Astrocyte (in vitro differentiated cells and primary cell): ENCODE data around the gene AKR1C3. TPM values are rescaled to one million over a fixed set of nuclear protein-coding genes. Genes with fewer than 3 reads are reported as not detected.

Source experiments
- DNase-seq: peaks from one replicate; pipeline ENCODE4 v3.0.0-alpha.2; 2010; ENCODE audit warnings: low read depth
- FAIRE-seq: peaks from 2 replicates; lab custom pipeline; 2011; peaks lifted over from hg19 to GRCh38; lab: Jason Lieb, UNC
- H2AFZ ChIP-seq: 2 replicates; pipeline ENCODE4 v1.6.0; 2012; ENCODE audit warnings: low read depth, low read length, inconsistent platforms
- H3K27ac ChIP-seq: 2 replicates; pipeline ENCODE4 v1.5.1; 2011; ENCODE audit warnings: low read depth, low read length, inconsistent platforms
- H3K27me3 ChIP-seq: 2 replicates; pipeline ENCODE4 v1.6.0; 2011; ENCODE audit warnings: low read length, inconsistent platforms; ENCODE audit not compliant: insufficient read depth
- H3K36me3 ChIP-seq: 2 replicates; pipeline ENCODE4 v1.5.1; 2011; ENCODE audit warnings: low read length, inconsistent platforms; ENCODE audit not compliant: insufficient read depth
- H3K4me1 ChIP-seq: 2 replicates; pipeline ENCODE4 v1.5.1; 2011; ENCODE audit warnings: low read length, inconsistent platforms; ENCODE audit not compliant: insufficient read depth
- H3K4me2 ChIP-seq: 2 replicates; pipeline ENCODE4 v1.6.0; 2012; ENCODE audit warnings: low read length, inconsistent platforms
- H3K4me3 ChIP-seq: 2 replicates; pipeline ENCODE4 v1.5.1; 2011; ENCODE audit warnings: low read depth, mild to moderate bottlenecking, low read length, inconsistent platforms; ENCODE audit not compliant: insufficient read depth
- H3K79me2 ChIP-seq: 2 replicates; pipeline ENCODE4 v1.6.0; 2012; ENCODE audit warnings: mild to moderate bottlenecking, low read length, inconsistent platforms; ENCODE audit not compliant: insufficient read depth
- H3K9ac ChIP-seq: 2 replicates; pipeline ENCODE4 v1.6.0; 2012; ENCODE audit warnings: mild to moderate bottlenecking, low read length, inconsistent platforms
- H3K9me3 ChIP-seq: 2 replicates; pipeline ENCODE4 v1.5.1; 2012; ENCODE audit warnings: low read depth, mild to moderate bottlenecking, low read length, inconsistent platforms; ENCODE audit not compliant: insufficient read depth
- H4K20me1 ChIP-seq: 2 replicates; pipeline ENCODE4 v1.6.0; 2012; ENCODE audit warnings: low read length, inconsistent platforms; ENCODE audit not compliant: insufficient read depth
- H3K27ac Mint-ChIP-seq: one replicate; pipeline ENCODE4 v1.8.0; 2021; ENCODE audit warnings: mild to moderate bottlenecking, mixed read lengths; ENCODE audit not compliant: unreplicated experiment
- H3K27me3 Mint-ChIP-seq: one replicate; pipeline ENCODE4 v1.8.0; 2021; ENCODE audit warnings: low read depth, mixed read lengths; ENCODE audit not compliant: unreplicated experiment
- H3K36me3 Mint-ChIP-seq: one replicate; pipeline ENCODE4 v1.8.0; 2021; ENCODE audit warnings: low read depth, mixed read lengths; ENCODE audit not compliant: unreplicated experiment
- H3K4me1 Mint-ChIP-seq: one replicate; pipeline ENCODE4 v1.8.0; 2021; ENCODE audit warnings: low read depth, mixed read lengths; ENCODE audit not compliant: unreplicated experiment
- H3K4me3 Mint-ChIP-seq: one replicate; pipeline ENCODE4 v1.8.0; 2021; ENCODE audit warnings: mild to moderate bottlenecking, moderate library complexity, mixed read lengths; ENCODE audit not compliant: unreplicated experiment
- H3K9me3 Mint-ChIP-seq: one replicate; pipeline ENCODE4 v1.8.0; 2021; ENCODE audit warnings: mild to moderate bottlenecking, mixed read lengths; ENCODE audit not compliant: unreplicated experiment
- EZH2 ChIP-seq: IDR thresholded peaks from 2 replicates; pipeline ENCODE4 v1.6.1; 2012; ENCODE audit warnings: mild to moderate bottlenecking, low read length, inconsistent platforms; ENCODE audit not compliant: insufficient read depth
- total RNA-seq: library from RNA; stranded (reverse); gene quantifications from 2 replicates; pipeline ENCODE4 v1.2.1, GENCODE V29; 2021
- TF ChIP-seq, protein P1 (sequence below): IDR thresholded peaks from 2 replicates; pipeline ENCODE4 v1.5.1; 2011; ENCODE audit warnings: low read depth, mild to moderate bottlenecking, inconsistent platforms, low read length, moderate library complexity; ENCODE audit not compliant: insufficient read depth

Gene AKR1C3
- total RNA-seq, 1 donor from 2014 or later, result 0.43 TPM

DNA sequence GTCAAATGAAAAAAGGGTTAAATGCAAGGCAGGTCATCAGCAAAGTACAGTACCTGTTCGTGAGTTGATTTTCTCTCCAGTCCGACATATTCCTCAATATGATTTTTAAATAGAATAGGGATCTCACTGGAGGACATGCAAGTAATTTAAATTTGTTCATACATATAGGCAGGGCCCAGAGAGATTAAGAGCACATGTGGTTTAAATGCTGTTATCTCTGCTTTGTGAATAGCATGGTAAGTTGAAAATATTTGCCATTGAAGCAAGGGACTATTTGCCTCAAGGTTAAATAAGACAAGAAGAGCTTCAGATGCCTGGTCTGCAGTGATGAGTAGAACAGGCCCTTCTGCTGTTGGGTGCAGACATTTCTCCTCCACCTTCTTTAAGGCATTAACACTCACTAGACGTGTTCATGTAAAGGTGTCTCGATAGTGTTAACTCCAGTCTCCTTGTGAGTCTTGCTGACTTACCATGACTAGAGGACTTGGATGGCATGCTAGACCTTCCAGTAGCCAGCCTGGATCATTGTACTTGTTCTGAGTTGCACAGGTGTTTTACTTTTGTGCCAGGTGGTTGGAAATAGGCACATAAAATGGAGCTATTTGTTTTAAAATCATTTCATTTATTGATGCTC, 15.6 kb upstream of the AKR1C3 start:
- no peak overlapping the region for H3K4me2 ChIP-seq
- H4K20me1 ChIP-seq, result no peaks in the 10 kb centered on the region
- Mint-ChIP-seq H3K4me3 (no peak overlapping the region), H3K9me3 (no peaks in the 10 kb centered on the region), H3K4me1 (peaks cover 2% of the 10 kb centered on the region), H3K36me3 (no peaks in the 10 kb centered on the region), H3K27ac (no peak overlapping the region), H3K27me3 (no peaks in the 10 kb centered on the region)
- no peak for TF ChIP-seq EZH2
- TF ChIP-seq, protein P1, sequence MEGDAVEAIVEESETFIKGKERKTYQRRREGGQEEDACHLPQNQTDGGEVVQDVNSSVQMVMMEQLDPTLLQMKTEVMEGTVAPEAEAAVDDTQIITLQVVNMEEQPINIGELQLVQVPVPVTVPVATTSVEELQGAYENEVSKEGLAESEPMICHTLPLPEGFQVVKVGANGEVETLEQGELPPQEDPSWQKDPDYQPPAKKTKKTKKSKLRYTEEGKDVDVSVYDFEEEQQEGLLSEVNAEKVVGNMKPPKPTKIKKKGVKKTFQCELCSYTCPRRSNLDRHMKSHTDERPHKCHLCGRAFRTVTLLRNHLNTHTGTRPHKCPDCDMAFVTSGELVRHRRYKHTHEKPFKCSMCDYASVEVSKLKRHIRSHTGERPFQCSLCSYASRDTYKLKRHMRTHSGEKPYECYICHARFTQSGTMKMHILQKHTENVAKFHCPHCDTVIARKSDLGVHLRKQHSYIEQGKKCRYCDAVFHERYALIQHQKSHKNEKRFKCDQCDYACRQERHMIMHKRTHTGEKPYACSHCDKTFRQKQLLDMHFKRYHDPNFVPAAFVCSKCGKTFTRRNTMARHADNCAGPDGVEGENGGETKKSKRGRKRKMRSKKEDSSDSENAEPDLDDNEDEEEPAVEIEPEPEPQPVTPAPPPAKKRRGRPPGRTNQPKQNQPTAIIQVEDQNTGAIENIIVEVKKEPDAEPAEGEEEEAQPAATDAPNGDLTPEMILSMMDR, result no peak
- no peaks in the 10 kb centered on the region for H3K36me3 ChIP-seq
- no peak overlapping the region for H3K27ac ChIP-seq
- no peaks in the 10 kb centered on the region for H3K9me3 ChIP-seq
- no peak overlapping the region for H3K9ac ChIP-seq
- no peak overlapping the region for H3K4me3 ChIP-seq
- H3K4me1 ChIP-seq, result no peaks in the 10 kb centered on the region
- no peaks in the 10 kb centered on the region for H3K27me3 ChIP-seq
- H2AFZ ChIP-seq, result no peak overlapping the region
- FAIRE-seq (no peak), DNase-seq (peak; percentile 6)
- H3K79me2 ChIP-seq, result no peaks in the 10 kb centered on the region

DNA sequence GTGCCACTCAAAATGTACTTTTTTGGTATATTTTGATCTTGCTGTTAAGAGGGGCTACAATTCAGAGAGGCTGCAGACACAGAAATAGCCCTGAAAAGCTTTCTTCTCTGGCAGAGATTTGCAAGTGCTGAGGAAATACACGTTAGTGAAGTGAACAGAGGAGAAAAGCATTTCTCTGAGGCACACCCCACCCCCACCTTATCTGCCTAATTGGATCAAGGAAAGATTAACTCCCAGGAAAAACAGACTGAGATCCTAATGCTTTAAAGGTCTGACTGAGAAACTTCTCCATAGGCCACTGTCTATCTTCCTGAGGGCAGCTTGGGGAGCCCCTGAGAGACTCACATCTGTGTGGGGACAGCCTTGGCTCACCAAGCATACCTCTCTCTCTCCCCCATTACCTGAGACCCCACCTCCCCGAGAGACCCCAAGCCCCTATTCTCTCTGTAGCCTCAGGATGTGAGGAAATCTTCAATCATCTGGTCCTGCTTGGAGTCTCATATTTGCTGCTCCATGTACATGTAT, 14.8 kb upstream of the AKR1C3 start:
- Histone ChIP-seq H4K20me1 (no peaks in the 10 kb centered on the region), H3K4me3 (no peak overlapping the region), H2AFZ (no peak overlapping the region), H3K27me3 (no peaks in the 10 kb centered on the region), H3K9ac (no peak overlapping the region), H3K36me3 (no peaks in the 10 kb centered on the region), H3K4me2 (no peak overlapping the region), H3K79me2 (no peaks in the 10 kb centered on the region), H3K9me3 (no peaks in the 10 kb centered on the region), H3K27ac (no peak overlapping the region), H3K4me1 (no peaks in the 10 kb centered on the region)
- Mint-ChIP-seq H3K27me3 (no peaks in the 10 kb centered on the region), H3K4me3 (no peak overlapping the region), H3K27ac (no peak overlapping the region), H3K4me1 (peaks cover 2% of the 10 kb centered on the region), H3K9me3 (no peaks in the 10 kb centered on the region), H3K36me3 (no peaks in the 10 kb centered on the region)
- DNase-seq (no peak), FAIRE-seq (no peak)
- TF ChIP-seq, protein P1, result no peak
- no peak for TF ChIP-seq EZH2

DNA sequence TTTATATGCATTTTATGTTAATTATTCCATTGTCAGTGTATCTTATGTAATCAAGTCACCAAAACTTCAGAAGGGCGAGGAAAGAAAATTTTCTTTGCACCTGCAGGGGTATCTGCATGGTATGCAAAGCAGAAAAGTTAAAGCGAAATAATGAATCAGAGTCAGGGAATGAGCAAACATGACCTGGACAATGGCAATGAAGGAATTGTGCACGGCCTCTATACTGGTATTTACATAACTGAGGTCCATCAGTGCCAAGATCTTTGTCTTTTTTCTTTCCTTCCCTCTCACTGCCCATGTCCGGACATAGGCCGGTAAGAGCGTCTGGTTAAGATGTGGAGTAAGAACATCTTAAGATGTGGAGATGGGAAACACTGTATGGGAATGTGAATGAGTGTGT, 14.4 kb upstream of the AKR1C3 start:
- no peaks in the 10 kb centered on the region for H3K4me1 ChIP-seq
- no peaks in the 10 kb centered on the region for H4K20me1 ChIP-seq
- Mint-ChIP-seq H3K9me3 (no peaks in the 10 kb centered on the region), H3K27ac (no peak overlapping the region), H3K36me3 (no peaks in the 10 kb centered on the region), H3K4me3 (no peak overlapping the region), H3K4me1 (peaks cover 2% of the 10 kb centered on the region), H3K27me3 (no peaks in the 10 kb centered on the region)
- TF ChIP-seq, protein P1, result no peak
- no peak for TF ChIP-seq EZH2
- H3K9ac ChIP-seq, result no peak overlapping the region
- H3K4me3 ChIP-seq, result no peak overlapping the region
- no peaks in the 10 kb centered on the region for H3K79me2 ChIP-seq
- no peak overlapping the region for H2AFZ ChIP-seq
- H3K27ac ChIP-seq, result no peak overlapping the region
- no peaks in the 10 kb centered on the region for H3K9me3 ChIP-seq
- DNase-seq (no peak), FAIRE-seq (no peak)
- H3K27me3 ChIP-seq, result no peaks in the 10 kb centered on the region
- no peaks in the 10 kb centered on the region for H3K36me3 ChIP-seq
- H3K4me2 ChIP-seq, result no peak overlapping the region
